ENCODE measurements around the gene PITX3. TPM values are rescaled to one million over a fixed set of nuclear protein-coding genes. Genes with fewer than 3 reads are reported as not detected.
"Not testable (repeated sequence)": the region's sequence is repeated elsewhere in the genome, so short reads cannot be mapped to it uniquely, and the experiment has no call there.

The PITX3 gene
- total RNA-seq, 1 experiment from 2014 or later: 6.5 TPM

- no peak for DNase-seq (ENCODE audit: low read depth)
Observed at GRCh38 chr10:102255404-102255803, 14.1 kb upstream of the PITX3 start.

- DNase-seq (ENCODE audit: low read depth): peak; percentile 37
Observed at GRCh38 chr10:102254426-102254825, 13.1 kb upstream of the PITX3 start.

GRCh38 chr10:102252508-102252907 is 11.2 kb upstream of the PITX3 start:
- not testable (repeated sequence) for DNase-seq (ENCODE audit: low read depth)

- DNase-seq (ENCODE audit: low read depth): no peak
Observed at GRCh38 chr10:102247734-102248133, 6.4 kb upstream of the PITX3 start.

DNA sequence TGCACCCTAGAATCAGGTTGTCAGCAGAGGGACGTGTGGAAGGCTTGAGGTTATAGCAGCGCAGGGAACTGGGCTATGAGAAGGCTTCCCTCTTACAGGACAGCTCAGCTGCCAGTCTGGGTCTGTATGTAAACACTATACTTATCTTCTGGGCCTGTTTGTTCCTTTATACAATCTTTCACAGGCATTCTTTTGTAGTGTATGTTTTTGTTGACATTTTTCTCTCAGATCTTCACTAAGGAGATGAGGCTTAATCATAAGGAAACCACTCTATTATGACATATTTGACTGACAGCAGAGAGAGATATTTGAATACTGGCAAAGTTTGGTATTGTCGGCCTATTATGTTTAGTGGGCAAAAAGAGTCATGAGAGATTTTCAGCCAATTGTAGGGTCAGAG is 4.9 kb upstream of the PITX3 start:
- no peak for DNase-seq (ENCODE audit: low read depth)

DNA sequence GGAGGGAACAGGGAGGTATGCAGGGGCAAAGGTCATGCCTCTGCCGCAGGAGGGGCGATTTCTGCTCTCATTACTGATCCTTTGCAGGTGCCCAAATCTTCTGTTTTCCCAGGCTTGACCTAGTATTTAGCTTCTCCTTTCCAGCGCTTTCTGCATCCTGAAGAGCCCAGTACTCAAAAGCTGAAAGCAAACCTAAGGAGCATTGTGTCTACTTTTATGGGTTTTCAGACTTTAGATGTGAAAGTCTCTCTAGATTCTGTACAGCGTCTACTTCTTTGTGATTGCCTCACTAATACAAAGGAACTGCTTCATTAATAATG is 4.6 kb upstream of the PITX3 start:
- DNase-seq (ENCODE audit: low read depth): no peak

GRCh38 chr10:102245082-102245931 is 4.0 kb upstream of the PITX3 start, which contains the start of gene GBF1:
GBF1 (plus strand) TSS chr10:102245532; CDS start chr10:102258939, 13,407 bp downstream.
- DNase-seq (ENCODE audit: low read depth): peak; percentile 100

DNA sequence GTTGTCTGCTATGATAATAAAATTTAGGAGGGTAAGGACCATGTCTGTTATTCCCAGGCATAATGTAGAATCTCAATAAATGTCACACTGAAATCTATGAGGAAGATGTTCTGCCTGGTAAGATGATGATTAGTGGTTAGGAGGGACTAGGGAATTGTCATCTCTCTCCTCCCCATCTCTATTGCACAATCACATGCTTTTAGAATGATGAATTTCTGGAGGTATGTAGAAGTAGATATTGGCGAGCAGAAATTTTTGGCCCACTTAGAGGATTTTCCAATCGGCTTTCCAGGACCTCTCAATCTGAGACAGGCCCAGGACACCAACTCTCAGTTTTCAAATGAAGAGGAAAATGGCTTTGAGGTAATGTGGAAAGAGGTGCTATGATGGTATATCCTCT is 2.0 kb upstream of the PITX3 start:
- peak; percentile 81 for DNase-seq (ENCODE audit: low read depth)

DNA sequence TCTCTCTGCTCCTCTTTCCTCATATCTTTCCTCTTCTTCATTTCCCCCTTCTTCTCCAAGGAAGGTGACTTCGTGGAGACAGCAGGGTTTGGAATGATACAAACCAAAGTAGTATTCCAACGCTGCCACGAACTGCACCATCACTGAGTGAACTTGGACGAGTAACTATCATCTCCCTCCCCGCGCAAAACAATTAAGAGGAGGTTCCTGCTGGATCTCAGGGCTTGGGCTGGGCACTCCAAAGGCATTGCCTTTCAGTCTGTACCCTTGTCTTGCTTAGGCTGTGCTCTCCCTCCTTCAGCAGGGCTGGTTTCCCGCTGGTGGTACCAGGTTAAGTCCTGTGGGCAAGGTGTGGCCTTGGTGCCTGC is 790 bp upstream of the PITX3 start:
- DNase-seq (ENCODE audit: low read depth): no peak

DNA sequence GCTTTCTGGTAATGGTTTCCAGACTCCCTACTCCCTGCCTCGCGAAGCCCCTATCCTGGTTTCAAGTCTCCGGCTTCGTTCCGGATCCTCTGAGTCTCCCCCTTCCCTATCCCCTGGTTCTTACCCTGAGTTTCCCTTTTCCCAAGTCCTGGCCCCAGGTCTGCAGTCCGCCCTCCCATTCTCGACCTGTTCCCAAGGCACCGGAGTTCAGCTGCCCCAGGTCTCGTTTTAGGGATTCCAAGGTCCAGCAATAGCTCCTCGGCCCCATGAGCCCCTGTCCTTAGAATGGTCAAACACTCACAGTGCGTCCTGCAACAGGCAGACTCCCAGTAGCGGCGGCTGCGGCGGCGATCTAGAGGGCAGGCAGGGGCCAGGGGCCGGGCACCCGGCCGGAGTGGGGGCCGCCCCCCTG is 274 bp downstream of the PITX3 start:
- DNase-seq (ENCODE audit: low read depth): no peak

DNA sequence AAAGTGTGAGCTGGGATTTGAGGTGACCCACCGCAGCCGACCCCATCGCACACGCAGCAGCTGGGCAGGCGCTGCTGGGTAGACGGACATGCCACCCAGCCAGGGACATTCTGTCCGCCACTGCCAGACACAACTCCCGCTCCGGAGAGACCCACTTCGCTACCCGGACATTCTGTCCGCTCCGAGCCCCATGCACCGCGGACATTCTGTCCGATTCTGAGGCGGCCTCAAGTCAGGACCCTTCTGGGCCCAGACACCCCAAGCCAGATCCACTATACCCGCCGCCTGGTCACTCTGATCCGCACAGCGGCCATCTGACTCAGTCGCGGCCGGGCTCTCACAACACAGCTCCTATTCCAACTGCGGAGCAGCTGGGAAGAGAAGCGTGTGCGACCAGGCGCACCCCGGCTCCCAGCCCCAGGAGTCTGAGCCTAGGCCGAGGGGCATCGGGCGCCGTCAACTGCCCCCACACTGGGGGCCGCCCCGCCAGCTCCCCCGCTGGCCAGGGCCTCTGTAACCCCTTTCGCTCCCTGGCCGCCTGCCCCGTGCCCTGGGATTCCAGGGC is 763 bp downstream of the PITX3 start:
- peak; percentile 37 for DNase-seq (ENCODE audit: low read depth)

- peak; percentile 40 for DNase-seq (ENCODE audit: low read depth)
Observed at GRCh38 chr10:102237711-102238252, 3.5 kb downstream of the PITX3 start.

GRCh38 chr10:102236006-102236405 is 5.3 kb downstream of the PITX3 start:
- DNase-seq (ENCODE audit: low read depth): no peak

DNA sequence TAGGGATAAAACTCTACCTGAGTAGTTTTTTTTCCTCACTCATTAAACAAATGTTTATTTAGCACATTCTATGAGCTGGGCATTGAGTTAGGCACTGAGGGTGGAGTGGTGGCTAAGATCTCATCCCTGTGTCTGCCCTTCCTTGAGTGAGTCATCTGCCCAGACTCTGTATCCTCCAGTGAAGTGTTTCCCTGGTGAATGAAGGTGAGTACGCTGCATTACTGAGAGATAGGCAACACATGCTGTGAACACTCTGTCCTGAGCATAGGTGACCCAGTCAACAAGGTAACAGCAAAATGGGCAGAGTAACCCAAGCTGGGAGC is 5.8 kb downstream of the PITX3 start:
- peak; percentile 48 for DNase-seq (ENCODE audit: low read depth)

- peak; percentile 27 for DNase-seq (ENCODE audit: low read depth)
Observed at GRCh38 chr10:102234888-102235597, 6.3 kb downstream of the PITX3 start.

GRCh38 chr10:102233997-102234396 is 7.3 kb downstream of the PITX3 start:
- DNase-seq (ENCODE audit: low read depth): no peak

- no peak for DNase-seq (ENCODE audit: low read depth)
Observed at GRCh38 chr10:102231357-102232318, 9.7 kb downstream of the PITX3 start.

DNA sequence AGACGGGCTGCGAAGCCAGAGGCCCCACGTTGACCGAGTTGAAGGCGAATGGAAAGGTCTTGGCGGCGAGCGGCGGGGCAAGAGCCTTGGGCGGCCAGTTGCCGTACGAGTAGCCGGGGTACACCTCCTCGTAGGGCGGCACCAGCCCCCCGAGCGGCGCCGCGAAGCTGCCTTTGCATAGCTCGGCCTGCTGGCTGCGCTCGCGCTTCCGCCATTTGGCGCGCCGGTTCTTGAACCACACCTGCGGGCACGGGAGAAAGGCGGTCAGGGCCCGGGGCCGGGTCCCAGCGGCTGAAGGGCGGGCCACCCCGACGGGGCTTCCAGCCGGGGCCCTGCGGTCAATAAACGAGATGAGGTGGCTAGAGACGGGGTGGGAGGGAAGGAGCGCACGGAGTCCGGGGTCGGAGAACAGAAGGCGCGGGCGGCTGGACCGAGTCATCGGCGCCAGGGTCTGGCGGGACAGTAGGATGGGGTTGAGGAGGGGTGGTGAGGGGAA is 10.4 kb downstream of the PITX3 start:
- no peak for DNase-seq (ENCODE audit: low read depth)

- peak; percentile 44 for DNase-seq (ENCODE audit: low read depth)
Observed at GRCh38 chr10:102230264-102230860, 10.9 kb downstream of the PITX3 start.

GRCh38 chr10:102229810-102230263 is 11.5 kb downstream of the PITX3 start:
- DNase-seq (ENCODE audit: low read depth): peak; percentile 58

- DNase-seq (ENCODE audit: low read depth): peak; percentile 83
Observed at GRCh38 chr10:102227050-102227449, 14.3 kb downstream of the PITX3 start.

All from LHCN-M2 (cell line).